WTC11 (cell line): ENCODE measurements around the gene RCAN2. TPM values are rescaled to one million over a fixed set of nuclear protein-coding genes. Genes with fewer than 3 reads are reported as not detected.

Experiments used
- ATAC-seq: fragments of 200-7000 bp; cut with Tn5 transposase; 2 replicates; pipeline ENCODE4 v1.10.0; 2021; ENCODE audit warnings: mild to moderate bottlenecking, moderate library complexity
- CTCF ChIA-PET: fragments of 300-600 bp; sonication (Branson Sonifier 250); formaldehyde crosslinking; loops from one replicate; lab custom pipeline; 2021; ENCODE audit warnings: antibody characterized with exemption; lab: Charles Lee
- POLR2A ChIA-PET: fragments of 350-600 bp; sonication (Branson Sonifier 250); formaldehyde crosslinking; loops from one replicate; lab custom pipeline; 2021; ENCODE audit warnings: antibody characterized with exemption; lab: Charles Lee
- DNase-seq: peaks from one replicate; pipeline ENCODE4 v3.0.0; 2021; ENCODE audit warnings: low spot score
- H3K27ac Mint-ChIP-seq: 2 replicates; pipeline ENCODE4 v1.8.0; 2021; ENCODE audit warnings: mixed read lengths
- H3K27me3 Mint-ChIP-seq: 2 replicates; pipeline ENCODE4 v1.8.0; 2021; ENCODE audit warnings: low read depth, mild to moderate bottlenecking, moderate library complexity, mixed read lengths
- H3K36me3 Mint-ChIP-seq: 2 replicates; pipeline ENCODE4 v1.8.0; 2021; ENCODE audit warnings: mixed read lengths
- H3K4me1 Mint-ChIP-seq: 2 replicates; pipeline ENCODE4 v1.8.0; 2022; ENCODE audit warnings: mixed read lengths
- H3K4me3 Mint-ChIP-seq: 2 replicates; pipeline ENCODE4 v1.8.0; 2021; ENCODE audit warnings: mild to moderate bottlenecking, moderate library complexity, mixed read lengths
- H3K9me3 Mint-ChIP-seq: 2 replicates; pipeline ENCODE4 v1.8.0; 2021; ENCODE audit warnings: mixed read lengths
- CREB1 ChIP-seq: sonication (generic); formaldehyde crosslinking; IDR thresholded peaks from 2 replicates; pipeline ENCODE4 v1.8.0; 2023; ENCODE audit warnings: mild to moderate bottlenecking, missing genetic modification reagents
- EMX1 ChIP-seq: fragments of 250-450 bp; sonication (Bioruptor Pico); IDR thresholded peaks from 2 replicates; pipeline ENCODE4 v1.8.0; 2021; ENCODE audit warnings: mild to moderate bottlenecking
- FOXK1 ChIP-seq: sonication (generic); formaldehyde crosslinking; IDR thresholded peaks from 2 replicates; pipeline ENCODE4 v1.8.0; 2022; ENCODE audit warnings: mild to moderate bottlenecking, moderate library complexity, missing genetic modification reagents
- GTF2I ChIP-seq: fragments of 250-450 bp; sonication (Bioruptor Pico); conservative IDR thresholded peaks from 2 replicates; pipeline ENCODE4 v1.4.0; 2021; ENCODE audit warnings: mild to moderate bottlenecking
- HMGA2 ChIP-seq: fragments of 250-450 bp; sonication (Bioruptor Pico); IDR thresholded peaks from 2 replicates; pipeline ENCODE4 v1.4.0; 2021; ENCODE audit warnings: mild to moderate bottlenecking, moderate library complexity
- IRF2 ChIP-seq: sonication (generic); formaldehyde crosslinking; IDR thresholded peaks from 2 replicates; pipeline ENCODE4 v1.8.0; 2022; ENCODE audit warnings: low read depth, missing genetic modification reagents, borderline replicate concordance
- NFATC4 ChIP-seq: fragments of 250-450 bp; sonication (Bioruptor Pico); IDR thresholded peaks from 2 replicates; pipeline ENCODE4 v1.9.0; 2021; ENCODE audit warnings: mild to moderate bottlenecking
- NFE2L1 ChIP-seq: sonication (generic); formaldehyde crosslinking; IDR thresholded peaks from 2 replicates; pipeline ENCODE4 v1.8.1; 2023; ENCODE audit warnings: missing genetic modification reagents
- NFYB ChIP-seq: sonication (generic); formaldehyde crosslinking; conservative IDR thresholded peaks from 2 replicates; pipeline ENCODE4 v1.8.0; 2022; ENCODE audit warnings: low read depth, missing genetic modification reagents
- TP53 ChIP-seq: sonication (generic); formaldehyde crosslinking; IDR thresholded peaks from 2 replicates; pipeline ENCODE4 v1.8.1; 2023; ENCODE audit warnings: mild to moderate bottlenecking, missing genetic modification reagents
- ZNF138 ChIP-seq: sonication (generic); formaldehyde crosslinking; conservative IDR thresholded peaks from 2 replicates; pipeline ENCODE4 v1.8.1; 2022; ENCODE audit warnings: mild to moderate bottlenecking, moderate library complexity, missing genetic modification reagents
- ZNF219 ChIP-seq: sonication (generic); formaldehyde crosslinking; IDR thresholded peaks from 2 replicates; pipeline ENCODE4 v1.8.0; 2023; ENCODE audit warnings: missing genetic modification reagents, mild to moderate bottlenecking, borderline replicate concordance
- ZNF232 ChIP-seq: sonication (generic); formaldehyde crosslinking; IDR thresholded peaks from 2 replicates; pipeline ENCODE4 v1.8.0; 2022; ENCODE audit warnings: mild to moderate bottlenecking, missing genetic modification reagents
- ZNF396 ChIP-seq: fragments of 250-450 bp; sonication (Bioruptor Pico); IDR thresholded peaks from 2 replicates; pipeline ENCODE4 v1.8.0; 2021; ENCODE audit warnings: mild to moderate bottlenecking, moderate library complexity, borderline replicate concordance
- ZNF423 ChIP-seq: fragments of 250-450 bp; sonication (Bioruptor Pico); IDR thresholded peaks from 2 replicates; pipeline ENCODE4 v2.1.2; 2022; ENCODE audit warnings: mild to moderate bottlenecking, moderate library complexity
- total RNA-seq: library from RNA; stranded (reverse); gene quantifications from 3 replicates; pipeline ENCODE4 v1.2.3, GENCODE V29; 2021
- TF ChIP-seq, protein P1 (sequence below): sonication (generic); formaldehyde crosslinking; IDR thresholded peaks from 2 replicates; pipeline ENCODE4 v1.8.0; 2022; ENCODE audit warnings: mild to moderate bottlenecking, missing genetic modification reagents
- TF ChIP-seq, protein P2 (sequence below): fragments of 250-450 bp; sonication (Bioruptor Pico); conservative IDR thresholded peaks from 2 replicates; pipeline ENCODE4 v1.9.0; 2021; ENCODE audit warnings: mild to moderate bottlenecking
- TF ChIP-seq, protein P3 (sequence below): sonication (generic); formaldehyde crosslinking; IDR thresholded peaks from 2 replicates; pipeline ENCODE4 v1.8.1; 2022; ENCODE audit warnings: low read depth, missing genetic modification reagents, borderline replicate concordance
- TF ChIP-seq, protein P4 (sequence below): sonication (generic); formaldehyde crosslinking; IDR thresholded peaks from 2 replicates; pipeline ENCODE4 v1.8.0; 2022; ENCODE audit warnings: missing genetic modification reagents

RCAN2 gene
- total RNA-seq, 1 experiment from 2014 or later: 3.9 TPM

DNA sequence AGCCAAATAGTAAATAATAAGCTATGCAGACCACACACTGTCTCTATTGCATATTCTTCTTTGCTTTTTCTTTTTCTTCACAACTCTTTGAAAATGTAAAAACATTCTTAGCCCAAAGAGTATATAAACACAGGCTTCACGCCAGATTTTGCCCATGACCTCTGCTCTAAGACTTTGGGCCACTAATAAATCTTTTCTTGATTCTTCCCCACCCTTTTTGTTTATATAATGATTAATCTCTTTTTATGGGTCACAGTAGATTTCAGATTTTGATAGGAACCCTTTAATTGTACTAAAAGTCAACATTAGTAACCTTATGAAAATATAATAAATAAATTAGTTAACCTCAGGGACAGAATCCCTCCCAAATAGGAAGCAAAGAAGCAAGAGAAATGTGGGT is 304.7 kb downstream of the RCAN2 start:
- Mint-ChIP-seq H3K4me1 (no peaks in the 10 kb centered on the region), H3K4me3 (no peak overlapping the region), H3K9me3 (no peaks in the 10 kb centered on the region; the same call in 1 of the 2 replicates), H3K27me3 (no peaks in the 10 kb centered on the region), H3K36me3 (no peaks in the 10 kb centered on the region), H3K27ac (no peak overlapping the region)
- ATAC-seq (no peak), DNase-seq (no peak)
- CTCF ChIA-PET: no interaction called here
- TF ChIP-seq ZNF232 (CRISPR knock-in tag) (no peak), TP53 (CRISPR knock-in tag) (no peak), CREB1 (CRISPR knock-in tag) (no peak), NFE2L1 (CRISPR knock-in tag) (no peak), NFATC4 (CRISPR knock-in tag) (no peak), HMGA2 (CRISPR knock-in tag) (no peak), ZNF219 (CRISPR knock-in tag) (no peak), NFYB (no peak), IRF2 (CRISPR knock-in tag) (no peak), EMX1 (no peak), FOXK1 (no peak)
- TF ChIP-seq, protein P1, sequence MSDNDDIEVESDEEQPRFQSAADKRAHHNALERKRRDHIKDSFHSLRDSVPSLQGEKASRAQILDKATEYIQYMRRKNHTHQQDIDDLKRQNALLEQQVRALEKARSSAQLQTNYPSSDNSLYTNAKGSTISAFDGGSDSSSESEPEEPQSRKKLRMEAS: no peak
- TF ChIP-seq, protein P2, sequence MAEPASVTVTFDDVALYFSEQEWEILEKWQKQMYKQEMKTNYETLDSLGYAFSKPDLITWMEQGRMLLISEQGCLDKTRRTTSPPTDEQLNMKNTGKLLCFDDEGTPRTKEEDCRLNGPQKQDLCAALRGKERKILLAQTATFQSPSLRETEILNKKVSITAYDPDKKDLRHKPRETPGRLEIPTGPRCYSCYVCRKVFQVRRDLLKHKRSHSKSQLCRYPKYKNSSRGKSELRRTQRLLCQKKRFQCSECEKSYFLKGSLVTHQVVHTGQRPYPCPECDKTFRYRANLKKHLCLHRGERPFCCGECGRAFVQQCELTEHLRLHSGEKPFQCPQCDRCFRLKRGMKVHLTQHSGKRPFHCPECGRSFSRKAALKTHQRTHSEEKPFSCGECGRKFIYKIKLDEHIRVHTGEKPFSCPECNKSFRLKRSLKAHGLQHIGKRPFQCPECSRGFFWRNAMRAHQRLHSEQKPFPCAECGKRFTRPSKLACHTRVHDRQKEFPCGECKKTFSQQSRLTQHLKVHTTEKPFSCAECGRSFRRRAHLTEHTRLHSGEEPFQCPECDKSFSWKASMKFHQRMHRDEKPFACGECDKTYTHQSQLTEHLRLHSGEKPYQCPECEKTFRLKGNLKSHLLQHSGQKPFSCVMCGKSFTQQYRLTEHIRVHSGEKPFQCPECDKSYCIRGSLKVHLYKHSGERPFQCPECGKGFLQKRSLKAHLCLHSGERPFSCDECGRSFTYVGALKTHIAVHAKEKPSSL (CRISPR knock-in tag): no peak
- TF ChIP-seq, protein P3, sequence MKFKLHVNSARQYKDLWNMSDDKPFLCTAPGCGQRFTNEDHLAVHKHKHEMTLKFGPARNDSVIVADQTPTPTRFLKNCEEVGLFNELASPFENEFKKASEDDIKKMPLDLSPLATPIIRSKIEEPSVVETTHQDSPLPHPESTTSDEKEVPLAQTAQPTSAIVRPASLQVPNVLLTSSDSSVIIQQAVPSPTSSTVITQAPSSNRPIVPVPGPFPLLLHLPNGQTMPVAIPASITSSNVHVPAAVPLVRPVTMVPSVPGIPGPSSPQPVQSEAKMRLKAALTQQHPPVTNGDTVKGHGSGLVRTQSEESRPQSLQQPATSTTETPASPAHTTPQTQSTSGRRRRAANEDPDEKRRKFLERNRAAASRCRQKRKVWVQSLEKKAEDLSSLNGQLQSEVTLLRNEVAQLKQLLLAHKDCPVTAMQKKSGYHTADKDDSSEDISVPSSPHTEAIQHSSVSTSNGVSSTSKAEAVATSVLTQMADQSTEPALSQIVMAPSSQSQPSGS: no peak
- POLR2A ChIA-PET: no interaction called here

DNA sequence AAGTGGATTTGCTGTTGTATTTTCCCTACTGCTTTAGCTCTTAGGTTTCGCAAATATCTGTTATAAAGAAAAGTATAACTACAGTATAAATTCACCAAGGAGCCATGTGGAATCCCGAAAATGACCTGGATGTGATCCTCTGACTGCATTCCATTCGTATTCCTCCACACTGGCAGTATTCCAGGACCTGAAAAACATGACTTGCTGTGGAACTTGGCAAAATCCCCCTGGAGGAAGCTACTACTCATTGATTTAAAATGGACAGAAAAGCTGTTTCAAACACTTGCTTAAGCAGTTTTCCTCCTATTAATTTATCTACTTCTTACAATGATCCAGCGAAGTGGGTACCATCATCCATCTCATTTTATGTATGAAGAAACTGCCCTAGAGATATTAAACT is 307.1 kb downstream of the RCAN2 start:
- TF ChIP-seq ZNF423 (no peak), GTF2I (CRISPR knock-in tag) (no peak), ZNF396 (CRISPR knock-in tag) (no peak), ZNF138 (CRISPR knock-in tag) (no peak)
- TF ChIP-seq, protein P1: no peak
- no peak for DNase-seq
- no peaks in the 10 kb centered on the region for H3K4me1 Mint-ChIP-seq
- CTCF ChIA-PET: interaction anchor here (1.5 kb wide), 1 partner anchor 94 kb away, joined by 5 read pairs; no protein-coding TSS in a partner anchor
- H3K4me3 Mint-ChIP-seq: no peak overlapping the region
- H3K36me3 Mint-ChIP-seq: no peaks in the 10 kb centered on the region
- H3K9me3 Mint-ChIP-seq: no peaks in the 10 kb centered on the region; the same call in 1 of the 2 replicates
- H3K27me3 Mint-ChIP-seq: peaks cover under 1% of the 10 kb centered on the region; the same call in 1 of the 2 replicates
- H3K27ac Mint-ChIP-seq: no peak overlapping the region
- no peak for ATAC-seq
- POLR2A ChIA-PET: no interaction called here

DNA sequence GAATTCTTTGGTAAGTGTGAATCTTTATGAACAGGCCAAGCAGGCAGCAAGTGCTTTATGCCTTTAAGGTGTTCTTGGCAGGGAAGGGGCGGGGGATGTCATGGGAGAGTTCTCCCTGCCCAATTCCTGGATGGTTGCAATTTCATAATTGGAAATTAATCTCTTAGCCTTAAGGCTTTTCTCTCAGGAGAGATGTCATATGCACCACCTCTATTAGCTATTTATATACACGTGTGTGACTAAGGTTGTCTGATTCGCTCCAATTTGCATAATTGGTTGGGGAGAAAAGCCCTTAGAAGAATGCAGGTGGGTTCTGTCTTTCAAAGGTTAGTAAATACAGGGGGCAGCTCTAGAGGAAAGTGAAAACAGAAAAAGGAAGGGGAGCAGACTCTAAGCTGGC is 315.3 kb downstream of the RCAN2 start:
- Mint-ChIP-seq H3K4me3 (no peak overlapping the region), H3K4me1 (peaks cover 12% of the 10 kb centered on the region), H3K9me3 (no peaks in the 10 kb centered on the region), H3K27ac (no peak overlapping the region), H3K36me3 (no peaks in the 10 kb centered on the region), H3K27me3 (peaks cover 6% of the 10 kb centered on the region)
- ChIA-PET CTCF (no interaction called here), POLR2A (no interaction called here)
- no peak for DNase-seq
- ATAC-seq: no peak
- TF ChIP-seq ZNF219 (CRISPR knock-in tag) (no peak), NFE2L1 (CRISPR knock-in tag) (no peak)
- TF ChIP-seq, protein P4, sequence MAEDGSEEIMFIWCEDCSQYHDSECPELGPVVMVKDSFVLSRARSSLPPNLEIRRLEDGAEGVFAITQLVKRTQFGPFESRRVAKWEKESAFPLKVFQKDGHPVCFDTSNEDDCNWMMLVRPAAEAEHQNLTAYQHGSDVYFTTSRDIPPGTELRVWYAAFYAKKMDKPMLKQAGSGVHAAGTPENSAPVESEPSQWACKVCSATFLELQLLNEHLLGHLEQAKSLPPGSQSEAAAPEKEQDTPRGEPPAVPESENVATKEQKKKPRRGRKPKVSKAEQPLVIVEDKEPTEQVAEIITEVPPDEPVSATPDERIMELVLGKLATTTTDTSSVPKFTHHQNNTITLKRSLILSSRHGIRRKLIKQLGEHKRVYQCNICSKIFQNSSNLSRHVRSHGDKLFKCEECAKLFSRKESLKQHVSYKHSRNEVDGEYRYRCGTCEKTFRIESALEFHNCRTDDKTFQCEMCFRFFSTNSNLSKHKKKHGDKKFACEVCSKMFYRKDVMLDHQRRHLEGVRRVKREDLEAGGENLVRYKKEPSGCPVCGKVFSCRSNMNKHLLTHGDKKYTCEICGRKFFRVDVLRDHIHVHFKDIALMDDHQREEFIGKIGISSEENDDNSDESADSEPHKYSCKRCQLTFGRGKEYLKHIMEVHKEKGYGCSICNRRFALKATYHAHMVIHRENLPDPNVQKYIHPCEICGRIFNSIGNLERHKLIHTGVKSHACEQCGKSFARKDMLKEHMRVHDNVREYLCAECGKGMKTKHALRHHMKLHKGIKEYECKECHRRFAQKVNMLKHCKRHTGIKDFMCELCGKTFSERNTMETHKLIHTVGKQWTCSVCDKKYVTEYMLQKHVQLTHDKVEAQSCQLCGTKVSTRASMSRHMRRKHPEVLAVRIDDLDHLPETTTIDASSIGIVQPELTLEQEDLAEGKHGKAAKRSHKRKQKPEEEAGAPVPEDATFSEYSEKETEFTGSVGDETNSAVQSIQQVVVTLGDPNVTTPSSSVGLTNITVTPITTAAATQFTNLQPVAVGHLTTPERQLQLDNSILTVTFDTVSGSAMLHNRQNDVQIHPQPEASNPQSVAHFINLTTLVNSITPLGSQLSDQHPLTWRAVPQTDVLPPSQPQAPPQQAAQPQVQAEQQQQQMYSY (CRISPR knock-in tag): no peak
- TF ChIP-seq, all 79 proteins: peak for 0
